Mucosa of stomach (tissue), 1 donor: ENCODE measurements around the gene CD300C.
"Not testable (repeated sequence)": the region's sequence is repeated elsewhere in the genome, so short reads cannot be mapped to it uniquely, and the experiment has no call there.

Source experiments
- H3K27me3 ChIP-seq: one replicate; pipeline ENCODE4 v1.7.0; 2013; ENCODE audit warnings: mild to moderate bottlenecking, low read length; ENCODE audit not compliant: control insufficient read depth, insufficient read depth
- H3K36me3 ChIP-seq: one replicate; pipeline ENCODE4 v1.7.0; 2013; ENCODE audit warnings: low read length; ENCODE audit not compliant: control insufficient read depth, insufficient read depth
- H3K4me1 ChIP-seq: one replicate; pipeline ENCODE4 v1.7.0; 2013; ENCODE audit warnings: mild to moderate bottlenecking, low read length; ENCODE audit not compliant: control insufficient read depth, insufficient read depth
- H3K4me3 ChIP-seq: one replicate; pipeline ENCODE4 v1.7.0; 2013; ENCODE audit warnings: low read length
- H3K9ac ChIP-seq: one replicate; pipeline ENCODE4 v1.7.0; 2013; ENCODE audit warnings: mild to moderate bottlenecking, low read length, moderate library complexity
- H3K9me3 ChIP-seq: one replicate; pipeline ENCODE4 v1.7.0; 2013; ENCODE audit warnings: mild to moderate bottlenecking, low read length, moderate library complexity; ENCODE audit not compliant: control insufficient read depth
- donor health status: Pancreatic carcinoma.

The CD300C gene

DNA sequence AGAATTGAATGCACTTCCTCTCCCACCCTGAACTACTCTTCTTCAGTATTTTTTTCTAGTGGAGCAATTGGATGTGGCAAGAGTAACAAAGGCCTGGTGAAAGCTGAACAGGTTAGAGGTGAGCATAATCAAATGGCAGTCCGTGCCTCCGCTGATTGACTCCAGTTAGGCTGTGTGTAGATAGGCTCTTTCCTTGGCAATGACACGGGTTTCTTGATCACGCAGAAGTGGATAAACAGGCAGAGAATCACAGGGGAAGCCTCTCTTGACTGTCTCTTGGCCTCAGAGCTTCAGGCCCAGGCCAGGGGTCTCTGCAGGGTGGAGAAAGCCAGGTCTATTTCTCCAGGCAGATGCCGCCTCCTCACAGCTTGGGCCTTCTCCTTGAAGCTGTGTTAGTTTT, 18.8 kb downstream of the CD300C start:
- no peaks in the 10 kb centered on the region for H3K36me3 ChIP-seq
- no peaks in the 10 kb centered on the region for H3K27me3 ChIP-seq
- H3K9me3 ChIP-seq: no peaks in the 10 kb centered on the region
- H3K9ac ChIP-seq: no peak overlapping the region
- no peaks in the 10 kb centered on the region for H3K4me1 ChIP-seq
- H3K4me3 ChIP-seq: no peak overlapping the region

DNA sequence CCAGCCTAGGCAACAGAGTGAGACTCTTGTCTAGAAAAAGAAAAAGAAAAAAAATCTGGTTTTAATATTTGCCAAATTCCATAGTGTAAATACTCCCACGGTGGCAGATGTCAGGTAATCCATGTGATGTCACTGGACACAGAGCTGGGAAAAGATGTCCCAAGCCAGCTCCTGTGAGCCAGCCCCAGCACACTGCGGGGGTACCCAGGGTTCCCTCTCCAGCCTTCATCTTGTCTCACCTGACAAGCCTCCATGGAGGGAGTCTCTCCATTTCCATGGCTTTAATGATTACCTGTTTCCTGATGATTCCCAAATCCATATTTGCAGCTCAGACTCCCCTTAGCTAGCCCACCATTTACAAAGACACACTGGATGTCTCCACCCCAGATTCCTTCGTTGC, 19.2 kb downstream of the CD300C start:
- no peaks in the 10 kb centered on the region for H3K9me3 ChIP-seq
- H3K27me3 ChIP-seq: no peaks in the 10 kb centered on the region
- H3K36me3 ChIP-seq: no peaks in the 10 kb centered on the region
- no peak overlapping the region for H3K4me3 ChIP-seq
- no peaks in the 10 kb centered on the region for H3K4me1 ChIP-seq
- H3K9ac ChIP-seq: no peak overlapping the region

DNA sequence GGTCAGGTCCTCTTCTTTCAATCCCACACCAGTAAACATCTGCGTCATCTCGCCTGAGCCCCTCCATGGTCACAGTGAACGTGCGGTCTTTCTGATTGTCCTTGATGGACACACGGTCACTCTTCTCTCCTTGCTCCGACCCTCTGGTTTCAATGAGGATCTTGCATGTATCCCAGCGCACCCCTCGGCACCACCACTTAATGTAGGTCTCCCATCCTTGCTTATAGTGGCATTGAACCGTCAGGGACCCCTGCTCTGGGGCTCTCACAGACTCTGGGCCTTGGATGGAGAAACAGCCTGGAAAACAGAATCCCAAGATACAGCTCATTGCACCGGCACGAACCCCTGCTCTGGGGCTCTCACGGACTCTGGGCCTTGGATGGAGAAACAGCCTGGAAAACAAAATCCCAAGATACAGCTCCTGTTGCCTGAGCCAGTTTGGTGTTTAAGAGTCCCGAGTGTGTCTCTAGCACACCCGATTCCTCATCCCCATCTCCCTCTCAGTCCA, 20.1 kb downstream of the CD300C start:
- Histone ChIP-seq H3K9me3 (no peaks in the 10 kb centered on the region), H3K36me3 (no peaks in the 10 kb centered on the region), H3K27me3 (no peaks in the 10 kb centered on the region), H3K4me3 (no peak overlapping the region), H3K9ac (no peak overlapping the region), H3K4me1 (no peaks in the 10 kb centered on the region)

DNA sequence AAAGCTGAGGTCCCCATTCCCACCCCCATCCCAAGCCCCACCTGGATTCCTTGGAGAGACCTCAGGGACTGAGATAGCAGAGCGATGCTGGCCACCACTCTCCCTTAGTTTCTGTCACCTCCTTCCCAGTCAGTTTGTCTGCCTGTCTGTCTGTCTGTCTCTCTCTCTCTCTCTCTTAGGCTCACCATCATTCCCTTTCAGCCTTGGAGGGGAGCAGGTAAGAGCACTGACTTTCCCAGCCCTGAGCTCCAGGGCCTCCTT, 20.5 kb downstream of the CD300C start:
- H3K4me1 ChIP-seq: no peaks in the 10 kb centered on the region
- H3K9ac ChIP-seq: no peak overlapping the region
- no peaks in the 10 kb centered on the region for H3K27me3 ChIP-seq
- no peak overlapping the region for H3K4me3 ChIP-seq
- no peaks in the 10 kb centered on the region for H3K9me3 ChIP-seq
- no peaks in the 10 kb centered on the region for H3K36me3 ChIP-seq

DNA sequence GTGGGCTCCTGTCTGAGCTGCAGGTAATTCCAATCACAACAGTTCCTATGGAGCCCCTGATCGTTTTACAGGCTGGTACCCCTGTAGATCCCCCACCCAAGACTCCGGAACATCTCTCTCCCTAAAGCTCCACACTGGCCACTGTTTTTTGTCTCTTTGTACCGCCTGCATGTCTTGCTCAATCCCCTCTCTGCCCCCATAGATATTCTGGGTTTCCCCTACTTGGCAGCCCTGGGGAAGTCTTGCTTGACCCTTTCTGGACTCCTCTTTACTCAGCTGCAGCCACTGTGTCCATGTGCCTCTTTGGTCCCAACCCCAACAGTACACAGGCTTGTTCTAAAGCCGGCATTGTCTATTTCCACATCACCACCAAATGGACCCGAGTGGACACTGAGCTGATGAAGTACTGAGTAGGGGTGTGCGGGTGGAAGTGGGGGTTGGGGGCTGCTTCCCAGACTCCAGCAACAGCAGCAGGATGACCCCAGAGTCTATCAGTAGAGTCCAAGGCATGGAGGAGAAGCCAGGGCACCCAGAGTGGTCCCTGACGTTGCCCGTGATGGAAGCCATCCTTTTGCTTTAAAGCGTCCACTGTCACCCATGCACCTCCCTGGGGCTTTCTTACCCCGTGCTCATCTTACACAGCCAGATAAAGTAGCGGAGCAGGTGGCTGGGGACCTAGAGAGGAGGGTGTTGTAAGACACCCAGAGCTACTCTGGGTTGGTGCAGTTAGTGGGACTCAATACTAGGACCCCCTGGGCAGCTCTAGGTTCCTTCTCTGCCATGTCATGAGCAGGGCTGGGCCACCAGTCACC, 21.1 kb downstream of the CD300C start:
- H3K9me3 ChIP-seq: no peaks in the 10 kb centered on the region
- no peak overlapping the region for H3K9ac ChIP-seq
- no peaks in the 10 kb centered on the region for H3K27me3 ChIP-seq
- H3K4me1 ChIP-seq: no peaks in the 10 kb centered on the region
- H3K36me3 ChIP-seq: no peaks in the 10 kb centered on the region
- no peak overlapping the region for H3K4me3 ChIP-seq

DNA sequence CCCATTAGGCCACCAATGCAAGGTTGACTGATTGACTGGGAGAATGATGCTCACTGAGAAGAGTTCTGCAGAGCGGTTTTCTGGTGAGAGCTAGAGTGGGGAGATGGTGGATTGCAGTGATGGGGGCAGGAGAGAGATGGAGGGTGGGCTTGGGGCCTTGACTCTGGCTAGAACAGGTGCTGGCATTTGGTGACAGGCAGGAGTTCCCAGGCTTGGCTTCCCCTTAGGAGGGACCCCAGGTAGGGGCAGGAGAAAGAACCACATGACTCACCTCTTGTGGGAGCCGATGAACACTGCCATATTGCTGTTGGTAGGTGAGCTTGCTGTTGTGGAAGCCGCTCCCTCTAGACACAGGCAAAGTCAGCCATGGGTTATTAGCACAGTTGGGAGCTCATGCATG, 22.6 kb downstream of the CD300C start:
- no peaks in the 10 kb centered on the region for H3K9me3 ChIP-seq
- H3K4me3 ChIP-seq: no peak overlapping the region
- no peaks in the 10 kb centered on the region for H3K36me3 ChIP-seq
- no peaks in the 10 kb centered on the region for H3K4me1 ChIP-seq
- H3K9ac ChIP-seq: no peak overlapping the region
- no peaks in the 10 kb centered on the region for H3K27me3 ChIP-seq

DNA sequence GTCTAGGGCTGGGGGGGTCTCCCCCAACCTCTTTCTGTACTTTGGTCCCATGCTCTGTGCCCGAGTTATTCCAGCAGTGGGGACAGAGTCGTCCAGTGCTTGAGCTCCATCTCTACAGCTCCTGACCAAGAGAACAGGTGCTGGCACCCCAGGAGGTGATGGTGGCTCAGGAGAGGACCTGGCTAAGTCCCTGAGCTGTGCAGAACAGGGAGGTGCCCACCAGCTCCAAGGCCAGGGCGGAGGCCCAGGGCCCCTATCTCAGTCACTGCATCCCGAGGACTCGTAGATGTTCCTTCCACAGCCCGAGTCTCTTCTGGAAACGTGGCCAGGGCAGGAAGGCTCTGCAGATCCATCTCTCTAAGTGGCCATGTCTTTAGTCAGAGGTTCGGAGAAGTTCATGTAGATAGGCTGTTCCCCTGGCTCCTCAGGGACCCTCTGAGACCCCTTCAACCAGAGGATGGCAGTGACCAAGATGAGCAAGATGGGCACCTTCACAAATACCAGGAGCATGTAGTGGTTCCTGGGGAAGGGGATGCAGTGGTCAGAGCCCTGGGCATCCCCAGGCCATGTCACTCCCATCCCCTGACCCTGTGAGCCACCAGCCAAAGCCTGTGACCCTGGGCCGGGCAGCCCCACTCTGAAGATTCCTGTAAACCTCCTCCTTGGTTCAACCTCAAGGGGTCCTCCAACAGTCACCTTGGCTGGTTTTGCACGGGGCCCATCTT, 23.4 kb downstream of the CD300C start:
- no peak overlapping the region for H3K9ac ChIP-seq
- H3K4me1 ChIP-seq: no peaks in the 10 kb centered on the region
- no peaks in the 10 kb centered on the region for H3K9me3 ChIP-seq
- no peak overlapping the region for H3K4me3 ChIP-seq
- no peaks in the 10 kb centered on the region for H3K27me3 ChIP-seq
- H3K36me3 ChIP-seq: no peaks in the 10 kb centered on the region

DNA sequence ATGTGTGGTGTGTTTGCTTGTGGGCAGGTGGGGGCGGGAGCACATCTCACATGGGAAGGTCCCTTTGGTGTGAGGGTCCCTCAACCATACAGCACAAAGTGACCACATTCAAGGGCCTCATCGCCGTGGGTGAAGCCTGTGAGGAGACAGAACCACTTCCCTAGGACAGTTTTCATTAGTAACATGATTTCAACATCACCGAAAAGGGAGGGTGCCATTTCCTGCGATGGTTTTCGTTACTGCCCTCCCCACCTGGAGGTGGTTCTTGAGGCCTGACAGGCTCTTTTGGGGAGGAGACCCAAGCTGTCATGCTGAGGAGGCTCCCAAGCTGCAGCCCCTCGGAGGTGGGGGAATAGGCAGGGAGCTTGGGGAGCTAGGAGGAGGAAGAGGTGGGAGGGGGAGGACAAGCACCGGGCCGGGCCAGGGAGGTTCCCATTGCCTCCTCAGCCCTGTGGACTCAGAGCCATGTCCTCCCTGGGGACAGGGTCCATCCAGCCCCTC, 24.2 kb downstream of the CD300C start:
- Histone ChIP-seq H3K27me3 (no peaks in the 10 kb centered on the region), H3K4me1 (no peaks in the 10 kb centered on the region), H3K9me3 (no peaks in the 10 kb centered on the region), H3K9ac (no peak overlapping the region), H3K4me3 (no peak overlapping the region), H3K36me3 (no peaks in the 10 kb centered on the region)

DNA sequence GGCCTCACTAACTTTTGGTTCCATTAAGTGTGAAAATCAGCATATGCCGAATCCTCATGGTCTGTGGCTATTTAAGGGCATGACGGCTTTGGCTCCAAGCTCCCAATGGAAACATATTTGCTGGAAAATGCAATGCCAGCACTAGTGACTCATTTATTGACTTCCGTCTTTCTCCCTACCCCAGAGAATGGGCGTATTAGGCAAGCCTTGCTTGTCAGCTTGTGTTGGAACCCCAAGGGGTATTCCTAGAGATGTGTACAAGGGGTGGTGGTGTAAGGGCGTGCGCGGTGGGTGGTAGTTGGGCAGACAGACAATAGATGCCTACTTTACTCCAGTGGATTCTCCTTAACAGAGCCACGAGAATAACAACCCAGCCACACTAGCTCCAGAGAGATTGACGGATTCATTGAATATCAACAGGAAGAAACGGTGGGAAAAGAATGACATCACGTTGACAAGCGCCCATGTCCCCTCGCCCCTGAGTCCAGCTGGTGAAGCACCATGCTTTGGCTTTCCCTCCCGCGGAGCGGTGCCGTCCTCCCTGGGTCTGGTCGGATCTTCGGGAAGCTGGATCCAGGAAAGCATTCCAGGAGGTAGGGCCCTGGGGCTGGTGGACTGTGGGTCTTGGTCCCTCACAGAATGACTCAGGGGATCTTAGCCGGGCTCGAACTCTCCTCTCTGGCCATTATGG, 25.0 kb downstream of the CD300C start:
- Histone ChIP-seq H3K4me1 (no peaks in the 10 kb centered on the region), H3K9me3 (no peaks in the 10 kb centered on the region), H3K4me3 (no peak overlapping the region), H3K27me3 (no peaks in the 10 kb centered on the region), H3K36me3 (no peaks in the 10 kb centered on the region), H3K9ac (no peak overlapping the region)

DNA sequence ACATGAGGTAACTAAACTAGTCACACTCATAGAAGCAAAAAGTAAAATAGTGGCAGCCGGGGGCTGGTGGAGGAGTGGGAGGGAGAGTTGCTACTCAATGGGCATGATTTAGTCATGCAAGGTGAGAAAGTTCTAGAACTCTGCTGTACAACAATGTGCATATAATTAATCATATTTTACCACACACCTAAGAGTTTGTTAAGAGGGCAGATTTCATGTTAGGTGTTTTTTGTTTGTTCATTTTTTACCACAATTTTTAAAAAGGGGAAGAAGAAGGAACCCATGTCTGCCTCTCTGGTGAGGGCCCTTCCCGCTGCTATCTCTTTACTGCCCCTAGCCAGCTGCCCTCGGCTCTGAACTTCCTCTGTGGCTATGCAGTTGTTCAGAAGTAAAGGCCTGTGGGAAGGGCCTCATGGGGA, 25.9 kb downstream of the CD300C start:
- no peaks in the 10 kb centered on the region for H3K4me1 ChIP-seq

DNA sequence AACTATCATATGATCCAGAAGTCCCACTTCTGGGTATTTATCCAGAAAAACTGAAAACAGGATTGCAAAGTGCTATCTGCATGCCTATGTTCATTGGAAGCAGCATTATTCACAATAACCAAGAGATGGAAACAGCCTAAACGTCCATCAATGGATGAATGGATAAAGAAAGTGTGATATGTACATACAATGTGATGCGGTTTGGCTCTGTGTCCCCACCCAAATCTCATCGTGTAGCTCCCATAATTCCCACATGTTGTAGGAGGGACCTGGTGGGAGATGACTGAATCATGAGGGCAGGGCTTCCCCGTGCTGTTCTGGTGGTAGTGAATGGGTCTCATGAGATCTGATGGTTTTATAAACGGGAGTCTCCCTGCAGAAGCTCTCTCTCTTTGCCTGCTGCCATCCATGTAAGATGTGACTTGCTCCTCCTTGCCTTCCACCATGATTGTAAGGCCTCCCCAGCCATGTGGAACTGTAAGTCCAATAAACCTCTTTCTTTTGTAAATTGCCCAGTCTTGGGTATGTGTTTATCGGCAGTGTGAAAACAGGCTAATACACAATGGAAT, 27.4 kb downstream of the CD300C start:
- H3K9ac ChIP-seq, H3K4me1 ChIP-seq, H3K9me3 ChIP-seq, H3K36me3 ChIP-seq, H3K4me3 ChIP-seq, H3K27me3 ChIP-seq: not testable (repeated sequence)

More for the DNA sequence above, 25.9 kb downstream of the CD300C start:
- H3K9ac ChIP-seq: no peak overlapping the region
- no peaks in the 10 kb centered on the region for H3K9me3 ChIP-seq
- H3K27me3 ChIP-seq: no peaks in the 10 kb centered on the region
- no peak overlapping the region for H3K4me3 ChIP-seq
- H3K36me3 ChIP-seq: no peaks in the 10 kb centered on the region
